GM18526 (cell line): ENCODE results near the gene BLM.
A peak's percentile ranks its signal among the peaks of the same experiment; 100 is the strongest.

Experiments
- POLR2A ChIP-seq: IDR thresholded peaks from 3 replicates; pipeline ENCODE4 v1.6.1; 2011; ENCODE audit not compliant: insufficient read length; ENCODE audit errors: extremely low read depth

Gene BLM

GRCh38 chr15:90818251-90819210 is 101.4 kb downstream of the BLM start:
- no peak for TF ChIP-seq POLR2A

GRCh38 chr15:90819390-90819789 is 102.2 kb downstream of the BLM start:
- TF ChIP-seq POLR2A: no peak

- TF ChIP-seq POLR2A: no peak
Observed at GRCh38 chr15:90819850-90820249, 102.7 kb downstream of the BLM start.

GRCh38 chr15:90820481-90820880 is 103.3 kb downstream of the BLM start:
- no peak for TF ChIP-seq POLR2A

GRCh38 chr15:90822204-90822955 is 105.2 kb downstream of the BLM start:
- no peak for TF ChIP-seq POLR2A

- TF ChIP-seq POLR2A: no peak
Observed at GRCh38 chr15:90823455-90823974, 106.4 kb downstream of the BLM start.

GRCh38 chr15:90826886-90827435 is 109.8 kb downstream of the BLM start:
- no peak for TF ChIP-seq POLR2A

- TF ChIP-seq POLR2A: no peak
Observed at GRCh38 chr15:90828111-90828510, 111.0 kb downstream of the BLM start.

- TF ChIP-seq POLR2A: no peak
Observed at GRCh38 chr15:90829126-90829525, 112.0 kb downstream of the BLM start.

- no peak for TF ChIP-seq POLR2A
Observed at GRCh38 chr15:90829942-90830440, 112.8 kb downstream of the BLM start.

- TF ChIP-seq POLR2A: no peak
Observed at GRCh38 chr15:90834626-90835025, 117.5 kb downstream of the BLM start.

- no peak for TF ChIP-seq POLR2A
Observed at GRCh38 chr15:90836296-90836871, 119.2 kb downstream of the BLM start.

GRCh38 chr15:90837094-90837493 is 119.9 kb downstream of the BLM start:
- no peak for TF ChIP-seq POLR2A

GRCh38 chr15:90838139-90838538 is 121.0 kb downstream of the BLM start:
- TF ChIP-seq POLR2A: no peak

- no peak for TF ChIP-seq POLR2A
Observed at GRCh38 chr15:90838544-90838943, 121.4 kb downstream of the BLM start.

- peak; percentile 49 for TF ChIP-seq POLR2A
Observed at GRCh38 chr15:90839187-90840071, 122.3 kb downstream of the BLM start.
